Endothelial cell of umbilical vein (primary cell): ENCODE results near the gene NHP2. TPM values are rescaled to one million over a fixed set of nuclear protein-coding genes. Genes with fewer than 3 reads are reported as not detected.

ENCODE experiments used
- BruUV-seq: library from RNA; stranded (reverse); fragments of 400-500 nt; replicated peaks from 2 replicates; lab custom pipeline; 2021; lab: Mats Ljungman, UMichigan
- CTCF ChIA-PET: fragments of 300-600, 350-600 bp; sonication (Branson Sonifier 250); formaldehyde crosslinking; loops from one replicate; lab custom pipeline; 2021; ENCODE audit warnings: antibody characterized with exemption, inconsistent platforms; lab: Charles Lee
- POLR2A ChIA-PET: fragments of 300-600, 350-600 bp; sonication (Branson Sonifier 250); formaldehyde crosslinking; loops from one replicate; lab custom pipeline; 2021; ENCODE audit warnings: antibody characterized with exemption, inconsistent platforms; lab: Charles Lee
- DNase-seq: peaks from one replicate; pipeline ENCODE4 v3.0.0-alpha.2; 2011; ENCODE audit warnings: low read depth, low spot score
- FAIRE-seq: peaks from 2 replicates; lab custom pipeline; 2011; peaks lifted over from hg19 to GRCh38; lab: Jason Lieb, UNC
- H2AFZ ChIP-seq: 2 replicates; pipeline ENCODE4 v1.6.0; 2012; ENCODE audit warnings: low read depth, low read length, control low read depth, inconsistent platforms
- H3K27ac ChIP-seq: 2 replicates; pipeline ENCODE4 v1.5.1; 2011; ENCODE audit warnings: low read depth, mild to moderate bottlenecking, control low read depth, low read length, moderate library complexity; ENCODE audit not compliant: insufficient read depth
- H3K27me3 ChIP-seq, 2 experiments: 2 replicates each; pipeline versions ENCODE4 v1.6.0 to v1.6.1; 2011; ENCODE audit warnings: low read length in 2 of 2, mixed read lengths in 1 of 2; ENCODE audit not compliant: control insufficient read depth in 2 of 2, insufficient read depth in 2 of 2
- H3K36me3 ChIP-seq, 2 experiments: 2 replicates in 1 of 2; 3 replicates in 1 of 2; pipeline ENCODE4 v1.5.1; 2011; ENCODE audit warnings: low read length in 2 of 2, mild to moderate bottlenecking in 1 of 2, moderate library complexity in 1 of 2; ENCODE audit not compliant: control insufficient read depth in 2 of 2, insufficient read depth in 2 of 2; ENCODE audit errors: extremely low read depth in 1 of 2
- H3K4me1 ChIP-seq: 3 replicates; pipeline ENCODE4 v1.5.1; 2011; ENCODE audit warnings: mild to moderate bottlenecking, low read length; ENCODE audit not compliant: control insufficient read depth, insufficient read depth; ENCODE audit errors: extremely low read depth
- H3K4me2 ChIP-seq: 2 replicates; pipeline ENCODE4 v1.6.1; 2011; ENCODE audit warnings: low read length, control low read depth, mixed read lengths; ENCODE audit not compliant: insufficient read depth
- H3K4me3 ChIP-seq, 3 experiments: fragments of 200-600 bp in 1 of 3; sonication (generic), shearing (Covaris generic) in 1 of 3; replicated peaks in 1 of 3; 2 replicates each; pipeline ENCODE4 v1.5.1; 2011 to 2016; ENCODE audit warnings: control low read depth in 3 of 3, low read length in 3 of 3, mild to moderate bottlenecking in 2 of 3, inconsistent platforms in 1 of 3, low read depth in 1 of 3, moderate library complexity in 1 of 3; ENCODE audit not compliant: insufficient read depth in 1 of 3
- H3K79me2 ChIP-seq: 2 replicates; pipeline ENCODE4 v1.6.0; 2012; ENCODE audit warnings: low read length, inconsistent platforms; ENCODE audit not compliant: control insufficient read depth, insufficient read depth
- H3K9ac ChIP-seq: replicated peaks from 2 replicates; pipeline ENCODE3; 2011; ENCODE audit warnings: low read length, control low read depth; ENCODE audit not compliant: insufficient read depth; ENCODE audit errors: extremely low read depth
- H3K9me1 ChIP-seq: replicated peaks from 3 replicates; pipeline ENCODE4 v1.6.0; 2011; ENCODE audit warnings: mild to moderate bottlenecking, low read length; ENCODE audit not compliant: control insufficient read depth, insufficient read depth; ENCODE audit errors: extremely low read depth
- H3K9me3 ChIP-seq: replicated peaks from 2 replicates; pipeline ENCODE4 v1.5.1; 2012; ENCODE audit warnings: low read length, inconsistent platforms; ENCODE audit not compliant: control insufficient read depth, insufficient read depth
- H4K20me1 ChIP-seq: replicated peaks from 2 replicates; pipeline ENCODE3; 2011; ENCODE audit warnings: mild to moderate bottlenecking, low read length; ENCODE audit not compliant: control insufficient read depth, insufficient read depth; ENCODE audit errors: extremely low read depth
- EZH2 ChIP-seq: IDR thresholded peaks from 2 replicates; pipeline ENCODE4 v1.6.1; 2012; ENCODE audit warnings: borderline replicate concordance, low read depth, mild to moderate bottlenecking, moderate library complexity, low read length, inconsistent platforms; ENCODE audit not compliant: severe bottlenecking
- FOS ChIP-seq: IDR thresholded peaks from 2 replicates; pipeline ENCODE4 v1.6.1; 2011; ENCODE audit warnings: mild to moderate bottlenecking, low read length, moderate library complexity, borderline replicate concordance; ENCODE audit not compliant: insufficient read depth
- GATA2 ChIP-seq: IDR thresholded peaks from 2 replicates; pipeline ENCODE4 v1.7.0; 2011; ENCODE audit warnings: low read depth, mild to moderate bottlenecking, moderate library complexity, mixed read lengths, low read length; ENCODE audit not compliant: insufficient read length, insufficient read depth
- JUN ChIP-seq: IDR thresholded peaks from 2 replicates; pipeline ENCODE4 v1.6.1; 2011; ENCODE audit warnings: borderline replicate concordance, low read depth; ENCODE audit not compliant: insufficient read length, insufficient read depth
- MAX ChIP-seq: IDR thresholded peaks from 2 replicates; pipeline ENCODE4 v1.6.1; 2011; ENCODE audit not compliant: insufficient read depth, insufficient read length
- MYC ChIP-seq: IDR thresholded peaks from one replicate; pipeline ENCODE4 v1.6.1; 2011; ENCODE audit warnings: mild to moderate bottlenecking, low read depth, low read length
- POLR2A ChIP-seq: IDR thresholded peaks from 2 replicates; pipeline ENCODE4 v1.6.1; 2012; ENCODE audit warnings: low read depth, mild to moderate bottlenecking, control low read depth, low read length
- POLR2AphosphoS5 ChIP-seq: IDR thresholded peaks from 2 replicates; pipeline ENCODE4 v1.6.1; 2012; ENCODE audit warnings: low read depth, mild to moderate bottlenecking, control low read depth, low read length, moderate library complexity; ENCODE audit not compliant: insufficient read depth
- dilution Hi-C: fragments of 300-500 bp; cut with MboI; formaldehyde crosslinking; loops from one replicate; pipeline ENCODE4 v1.15.0; 2019; ENCODE audit warnings: low sequenced_read_pairs; ENCODE audit not compliant: extremely low pct_ligation_motif_present
- intact Hi-C: fragments of 100-400 bp; cut with micrococcal nuclease; formaldehyde crosslinking; loops from one replicate; pipeline ENCODE4 v1.10.0; 2022
- polyA plus RNA-seq, 4 experiments: library from polyadenylated mRNA; depleted of rRNA in 3 of 4; stranded (reverse) in 3 of 4; unstranded in 1 of 4; fragments of >200 nt; gene quantifications; 2 replicates each; pipeline versions ENCODE4 v1.2.1 to v1.2.3, GENCODE V29; 2011 to 2012; ENCODE audit warnings: missing spikeins in 1 of 4
- total RNA-seq: library from RNA; stranded (reverse); gene quantifications from 2 replicates; pipeline ENCODE4 v1.2.3, GENCODE V29; 2021
- TF ChIP-seq, protein P1 (sequence below), 2 donors: IDR thresholded peaks; 1 replicate in 1 of 2; 2 replicates in 1 of 2; pipeline ENCODE4 v1.5.1; 2011; ENCODE audit warnings: low read length in 2 of 2, mild to moderate bottlenecking in 2 of 2, moderate library complexity in 2 of 2, control low read depth in 1 of 2, inconsistent platforms in 1 of 2, low read depth in 1 of 2; ENCODE audit not compliant: insufficient read depth in 1 of 2; ENCODE audit errors: extremely low read depth in 1 of 2

The NHP2 gene
- total and polyA plus RNA-seq, 2 donors (not counting 3 experiments of a cell fraction or from before 2014, with no cell fraction given) = 205 to 220 TPM

- Histone ChIP-seq H3K9ac (no peak overlapping the region), H3K9me1 (no peaks in the 10 kb centered on the region), H3K27ac (no peak overlapping the region), H3K79me2 (no peaks in the 10 kb centered on the region), H3K4me1 (no peaks in the 10 kb centered on the region), H4K20me1 (no peaks in the 10 kb centered on the region), H3K9me3 (no peaks in the 10 kb centered on the region), H3K27me3 (peaks cover 3 to 8% of the 10 kb centered on the region in 2 experiments), H3K36me3 (no peaks in the 10 kb centered on the region), H3K4me3 (no peak overlapping the region), H3K4me2 (no peak overlapping the region), H2AFZ (no peak overlapping the region)
- no TSS peak for BruUV-seq
- TF ChIP-seq GATA2 = no peak
- no peak for TF ChIP-seq POLR2AphosphoS5
- TF ChIP-seq, protein P1, sequence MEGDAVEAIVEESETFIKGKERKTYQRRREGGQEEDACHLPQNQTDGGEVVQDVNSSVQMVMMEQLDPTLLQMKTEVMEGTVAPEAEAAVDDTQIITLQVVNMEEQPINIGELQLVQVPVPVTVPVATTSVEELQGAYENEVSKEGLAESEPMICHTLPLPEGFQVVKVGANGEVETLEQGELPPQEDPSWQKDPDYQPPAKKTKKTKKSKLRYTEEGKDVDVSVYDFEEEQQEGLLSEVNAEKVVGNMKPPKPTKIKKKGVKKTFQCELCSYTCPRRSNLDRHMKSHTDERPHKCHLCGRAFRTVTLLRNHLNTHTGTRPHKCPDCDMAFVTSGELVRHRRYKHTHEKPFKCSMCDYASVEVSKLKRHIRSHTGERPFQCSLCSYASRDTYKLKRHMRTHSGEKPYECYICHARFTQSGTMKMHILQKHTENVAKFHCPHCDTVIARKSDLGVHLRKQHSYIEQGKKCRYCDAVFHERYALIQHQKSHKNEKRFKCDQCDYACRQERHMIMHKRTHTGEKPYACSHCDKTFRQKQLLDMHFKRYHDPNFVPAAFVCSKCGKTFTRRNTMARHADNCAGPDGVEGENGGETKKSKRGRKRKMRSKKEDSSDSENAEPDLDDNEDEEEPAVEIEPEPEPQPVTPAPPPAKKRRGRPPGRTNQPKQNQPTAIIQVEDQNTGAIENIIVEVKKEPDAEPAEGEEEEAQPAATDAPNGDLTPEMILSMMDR (IDR thresholded peaks at IDR 0.05; ENCODE audit: extremely low read depth in 1 of 2, insufficient read depth in 1 of 2, low read depth in 1 of 2, low read length in 2 of 2) = no peak
- TF ChIP-seq EZH2 = no peak
- no peak for TF ChIP-seq MYC
- intact Hi-C loops (no loop called here), dilution Hi-C loops (no loop called here)
- DNase-seq = no peak
- FAIRE-seq = no peak
- POLR2A ChIA-PET = no interaction called here
- CTCF ChIA-PET = interaction anchor here (0.7 kb wide), 1 partner anchor 611 kb away, joined by 3 read pairs; no protein-coding TSS in a partner anchor
Observed at GRCh38 chr5:178189433-178189832, 35.7 kb upstream of the NHP2 start.

- POLR2A ChIA-PET = no interaction called here
- no peak for FAIRE-seq
Observed at GRCh38 chr5:178187014-178187413, 33.3 kb upstream of the NHP2 start, which contains the start of gene GMCL2. GMCL2 (minus strand) TSS chr5:178187371; CDS start chr5:178187299, 72 bp downstream.

More at GRCh38 chr5:178187014-178187413, 33.3 kb upstream of the NHP2 start, which contains the start of gene GMCL2:
- Histone ChIP-seq H3K9me1 (no peaks in the 10 kb centered on the region), H3K9me3 (no peaks in the 10 kb centered on the region), H3K27ac (no peak within 1 kb of the TSS), H3K4me2 (no peak within 1 kb of the TSS), H3K4me1 (no peaks in the 10 kb centered on the region), H3K9ac (no peak within 1 kb of the TSS), H3K4me3 (no peak within 1 kb of the TSS), H4K20me1 (no peaks in the 10 kb centered on the region), H3K79me2 (no peaks in the 10 kb centered on the region), H3K36me3 (no peaks in the 10 kb centered on the region), H2AFZ (no peak within 1 kb of the TSS), H3K27me3 (no peaks in the 10 kb centered on the region)
- dilution Hi-C loops = no loop called here
- no peak for DNase-seq
- intact Hi-C loops = no loop called here
- CTCF ChIA-PET = interaction anchor here (1.7 kb wide), 1 partner anchor 111 kb away, joined by 5 read pairs; no protein-coding TSS in a partner anchor
- BruUV-seq = no TSS peak
- TF ChIP-seq EZH2 (no peak), GATA2 (no peak), FOS (no peak), MYC (no peak), MAX (no peak), POLR2AphosphoS5 (no peak), JUN (no peak), POLR2A (no peak)
- TF ChIP-seq, protein P1 (IDR thresholded peaks at IDR 0.05; ENCODE audit: extremely low read depth in 1 of 2, insufficient read depth in 1 of 2, low read depth in 1 of 2, low read length in 2 of 2) = no peak
